HEK293 (cell line): ENCODE measurements around the gene SF3B4.

Experiments used
- FEZF1 ChIP-seq: fragments of 450-650 bp; formaldehyde crosslinking; IDR thresholded peaks from 2 replicates; pipeline ENCODE4 v1.5.1; 2016; ENCODE audit warnings: missing biosample characterization, missing genetic modification characterization
- IKZF3 ChIP-seq: fragments of 450-650 bp; IDR thresholded peaks from 2 replicates; pipeline ENCODE4 v1.5.0; 2018; ENCODE audit warnings: missing biosample characterization, mild to moderate bottlenecking, missing genetic modification characterization, moderate library complexity
- KLF17 ChIP-seq: fragments of 450-650 bp; formaldehyde crosslinking; IDR thresholded peaks from 2 replicates; pipeline ENCODE4 v1.5.1; 2016; ENCODE audit warnings: missing biosample characterization, missing genetic modification characterization
- KLF9 ChIP-seq: fragments of 450-650 bp; formaldehyde crosslinking; IDR thresholded peaks from 2 replicates; pipeline ENCODE4 v1.5.1; 2016; ENCODE audit warnings: missing biosample characterization, missing genetic modification characterization, low read depth
- MZF1 ChIP-seq: fragments of 450-650 bp; formaldehyde crosslinking; IDR thresholded peaks from 2 replicates; pipeline ENCODE4 v1.5.1; 2017; ENCODE audit warnings: missing biosample characterization, missing genetic modification characterization, borderline replicate concordance
- PRDM1 ChIP-seq: fragments of 450-650 bp; formaldehyde crosslinking; IDR thresholded peaks from 2 replicates; pipeline ENCODE4; 2016; ENCODE audit warnings: missing biosample characterization, missing genetic modification characterization
- SCRT1 ChIP-seq: fragments of 450-650 bp; formaldehyde crosslinking; IDR thresholded peaks from 2 replicates; pipeline ENCODE4 v1.5.1; 2016; ENCODE audit warnings: missing biosample characterization, missing genetic modification characterization, borderline replicate concordance
- SP2 ChIP-seq: fragments of 450-650 bp; formaldehyde crosslinking; IDR thresholded peaks from 2 replicates; pipeline ENCODE4 v1.5.1; 2016; ENCODE audit warnings: missing biosample characterization, missing genetic modification characterization
- SP3 ChIP-seq: fragments of 450-650 bp; formaldehyde crosslinking; IDR thresholded peaks from 2 replicates; pipeline ENCODE4 v1.5.1; 2016; ENCODE audit warnings: missing biosample characterization, missing genetic modification characterization
- TRIM28 ChIP-seq: IDR thresholded peaks from 2 replicates; pipeline ENCODE4 v1.6.1; 2011; ENCODE audit warnings: low read length, control low read depth, borderline replicate concordance
- ZBTB11 ChIP-seq: fragments of 450-650 bp; formaldehyde crosslinking; conservative IDR thresholded peaks from 2 replicates; pipeline ENCODE4 v1.5.1; 2016; ENCODE audit warnings: low read depth, missing biosample characterization, missing genetic modification characterization
- ZBTB17 ChIP-seq: fragments of 450-650 bp; formaldehyde crosslinking; IDR thresholded peaks from 2 replicates; pipeline ENCODE4 v1.5.1; 2016; ENCODE audit warnings: missing biosample characterization, missing genetic modification characterization
- ZNF2 ChIP-seq: fragments of 450-650 bp; formaldehyde crosslinking; IDR thresholded peaks from 2 replicates; pipeline ENCODE4 v1.5.1; 2016; ENCODE audit warnings: missing biosample characterization, missing genetic modification characterization
- ZNF223 ChIP-seq: fragments of 450-650 bp; formaldehyde crosslinking; IDR thresholded peaks from 2 replicates; pipeline ENCODE4 v1.5.1; 2016; ENCODE audit warnings: missing biosample characterization, missing genetic modification characterization
- ZNF335 ChIP-seq: fragments of 450-650 bp; formaldehyde crosslinking; conservative IDR thresholded peaks from 2 replicates; pipeline ENCODE4 v1.5.1; 2016; ENCODE audit warnings: missing biosample characterization, missing genetic modification characterization
- ZNF341 ChIP-seq: fragments of 450-650 bp; formaldehyde crosslinking; IDR thresholded peaks from 2 replicates; pipeline ENCODE4; 2016; ENCODE audit warnings: low read depth, missing biosample characterization, missing genetic modification characterization
- ZNF394 ChIP-seq: fragments of 450-650 bp; formaldehyde crosslinking; IDR thresholded peaks from 2 replicates; pipeline ENCODE4 v1.5.1; 2016; ENCODE audit warnings: missing biosample characterization, missing genetic modification characterization, mild to moderate bottlenecking, moderate library complexity, borderline replicate concordance
- ZNF398 ChIP-seq: fragments of 450-650 bp; formaldehyde crosslinking; IDR thresholded peaks from 2 replicates; pipeline ENCODE4 v1.5.1; 2017; ENCODE audit warnings: missing biosample characterization, missing genetic modification characterization
- ZNF501 ChIP-seq: fragments of 450-650 bp; formaldehyde crosslinking; IDR thresholded peaks from 2 replicates; pipeline ENCODE4 v1.5.1; 2016; ENCODE audit warnings: missing biosample characterization, missing genetic modification characterization
- ZNF518A ChIP-seq: fragments of 450-650 bp; formaldehyde crosslinking; conservative IDR thresholded peaks from 2 replicates; pipeline ENCODE4 v1.5.1; 2016; ENCODE audit warnings: low read depth, missing biosample characterization, missing genetic modification characterization
- ZNF629 ChIP-seq: fragments of 450-650 bp; formaldehyde crosslinking; IDR thresholded peaks from 2 replicates; pipeline ENCODE4 v1.5.1; 2017; ENCODE audit warnings: missing biosample characterization, missing genetic modification characterization
- ZNF776 ChIP-seq: fragments of 450-650 bp; formaldehyde crosslinking; IDR thresholded peaks from 2 replicates; pipeline ENCODE4 v1.5.0; 2017; ENCODE audit warnings: missing biosample characterization, missing genetic modification characterization, borderline replicate concordance
- ZNF777 ChIP-seq: fragments of 450-650 bp; formaldehyde crosslinking; IDR thresholded peaks from 2 replicates; pipeline ENCODE4 v1.5.1; 2017; ENCODE audit warnings: missing biosample characterization, missing genetic modification characterization, borderline replicate concordance

The SF3B4 gene

GRCh38 chr1:149917571-149918144 lies 9.9 kb downstream of the SF3B4 start, which contains the start of gene SV2A (continued):
- peak; percentile 66 for TF ChIP-seq KLF9 (tag by site-specific recombination)
- peak; percentile 77 for TF ChIP-seq ZNF335 (tag by site-specific recombination)
- peak; percentile 91 for TF ChIP-seq ZNF398 (tag by site-specific recombination)
- TF ChIP-seq ZBTB11, result peak; percentile 15; the same call in 1 of the 2 replicates
- TF ChIP-seq IKZF3, result peak; percentile 61; the same call in 1 of the 2 replicates
- 0 out of 2 replicates have a peak, but pooled peaks have one; percentile 49 for TF ChIP-seq FEZF1 (tag by site-specific recombination)
- TF ChIP-seq ZNF341 (tag by site-specific recombination), result peak; percentile 94
- 0 out of 2 replicates have a peak, but pooled peaks have one; percentile 16 for TF ChIP-seq ZNF629 (tag by site-specific recombination)
- peak; percentile 60 for TF ChIP-seq PRDM1 (tag by site-specific recombination)
- TF ChIP-seq ZNF223 (tag by site-specific recombination), result no peak
- no peak for TF ChIP-seq SCRT1 (tag by site-specific recombination)
- peak; percentile 45; the same call in 1 of the 2 replicates for TF ChIP-seq SP3 (tag by site-specific recombination)
- TF ChIP-seq ZNF394 (tag by site-specific recombination), result 0 out of 2 replicates have a peak, but pooled peaks have one; percentile 12
- no peak for TF ChIP-seq ZNF776 (tag by site-specific recombination)
- TF ChIP-seq ZNF2, result 0 out of 2 replicates have a peak, but pooled peaks have one; percentile 36
- peak; percentile 66 for TF ChIP-seq ZNF501
- peak; percentile 42 for TF ChIP-seq ZBTB17 (tag by site-specific recombination)
- TF ChIP-seq MZF1 (tag by site-specific recombination), result 0 out of 2 replicates have a peak, but pooled peaks have one; percentile 41
- no peak for TF ChIP-seq TRIM28
- peak; percentile 70 for TF ChIP-seq SP2 (tag by site-specific recombination)
- 0 out of 2 replicates have a peak, but pooled peaks have one; percentile 21 for TF ChIP-seq ZNF518A
- TF ChIP-seq KLF17, result 0 out of 2 replicates have a peak, but pooled peaks have one; percentile 24
- TF ChIP-seq ZNF777 (tag by site-specific recombination), result no peak
